Raji (cell line): ENCODE results near the gene ANXA2.

ENCODE experiments used
- POLR2A ChIP-seq: IDR thresholded peaks from 2 replicates; pipeline ENCODE4 v1.6.1; 2011; ENCODE audit warnings: low read depth, low read length, control low read depth; ENCODE audit not compliant: insufficient read depth

Gene ANXA2

GRCh38 chr15:60318216-60318867 lies 79.4 kb downstream of the ANXA2 start:
- no peak for TF ChIP-seq POLR2A

GRCh38 chr15:60316961-60317360 lies 80.8 kb downstream of the ANXA2 start:
- TF ChIP-seq POLR2A: no peak

DNA sequence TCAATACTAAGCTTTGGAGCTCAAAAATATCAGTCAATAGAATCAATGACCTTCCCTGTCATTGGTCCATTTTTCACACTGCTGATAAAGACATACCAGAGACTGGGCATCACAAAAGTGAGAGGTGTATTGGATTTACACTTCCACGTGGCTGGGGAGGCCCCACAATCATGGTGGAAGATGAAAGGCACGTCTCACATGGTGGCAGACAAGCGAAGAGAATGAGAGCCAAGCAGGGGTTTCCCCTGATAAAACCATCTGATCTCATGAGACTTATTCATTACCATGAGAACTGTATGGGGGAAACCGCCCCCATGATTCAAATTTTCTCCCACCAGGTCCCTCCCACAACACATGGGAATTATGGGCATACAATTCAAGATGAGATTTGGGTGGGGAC lies 81.9 kb downstream of the ANXA2 start:
- no peak for TF ChIP-seq POLR2A

GRCh38 chr15:60313906-60314305 lies 83.9 kb downstream of the ANXA2 start:
- no peak for TF ChIP-seq POLR2A

DNA sequence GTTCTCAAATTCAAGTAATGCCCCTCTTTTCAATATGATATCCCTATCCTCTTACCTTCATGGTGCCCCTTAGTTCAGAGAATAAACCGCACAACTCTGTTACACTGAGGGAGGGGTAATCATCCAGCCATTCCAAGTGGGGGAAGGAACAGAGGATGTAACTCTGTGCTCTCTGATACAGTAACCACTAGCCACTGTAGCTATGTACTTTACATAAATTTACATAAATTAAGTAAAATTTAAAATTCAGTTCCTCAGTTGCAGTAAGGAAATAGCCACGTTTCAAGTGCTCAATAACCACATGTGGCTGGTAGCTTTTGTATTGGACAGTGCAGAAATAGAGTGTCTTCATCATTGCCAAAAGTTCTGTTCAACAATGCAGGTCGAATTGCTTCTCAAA lies 90.8 kb downstream of the ANXA2 start:
- no peak for TF ChIP-seq POLR2A

DNA sequence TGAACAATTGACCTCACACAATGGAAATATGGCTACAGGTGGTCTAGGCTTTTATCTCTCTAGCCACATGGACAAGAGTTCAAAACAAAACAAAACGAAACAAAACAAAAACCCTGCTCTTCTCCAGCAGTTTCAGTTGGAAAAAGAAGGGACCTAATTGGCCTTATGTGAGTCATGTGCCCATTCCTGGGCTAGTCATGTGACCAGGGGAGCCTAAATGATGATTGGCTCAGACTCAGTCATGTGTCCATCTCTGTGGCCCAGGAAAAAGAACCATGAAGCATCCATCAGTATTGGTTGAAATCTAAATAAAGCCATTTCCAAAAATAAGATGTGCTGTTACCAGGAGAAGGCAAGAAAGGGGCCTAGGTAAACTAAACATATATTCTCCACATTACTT lies 96.8 kb downstream of the ANXA2 start:
- no peak for TF ChIP-seq POLR2A

DNA sequence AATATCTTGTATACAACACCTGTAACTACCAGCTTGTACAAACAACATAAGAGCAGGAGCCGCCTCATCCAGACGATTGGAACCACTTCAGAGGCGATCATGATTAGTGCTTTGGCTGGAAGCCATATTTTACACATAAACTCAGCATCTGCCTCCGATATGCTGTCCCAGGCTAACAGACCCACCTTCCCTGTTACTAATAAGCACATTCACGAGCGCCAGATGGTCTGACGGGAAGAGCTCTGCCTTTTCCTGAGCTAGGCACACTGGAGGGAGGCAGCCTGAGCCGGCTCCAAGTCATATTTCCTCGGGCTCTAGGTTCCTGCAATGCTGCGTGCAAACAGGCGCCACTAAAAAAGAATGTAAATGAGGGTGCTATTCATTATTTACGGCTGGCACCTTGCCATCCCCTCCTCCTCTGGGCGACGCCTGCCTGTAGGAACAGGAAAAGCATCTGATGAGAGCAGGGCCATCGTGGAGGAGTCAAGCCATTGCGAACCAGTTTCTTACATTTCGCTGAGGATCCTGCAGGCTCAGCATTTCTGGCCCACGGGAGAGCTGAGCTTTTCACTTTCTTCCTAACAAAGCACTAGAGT lies 98.2 kb downstream of the ANXA2 start:
- TF ChIP-seq POLR2A: no peak
